ENCODE results near the gene GPC6. TPM values are rescaled to one million over a fixed set of nuclear protein-coding genes. Genes with fewer than 3 reads are reported as not detected.

GPC6 gene
- total RNA-seq, 6 donors from 2014 or later = 1.3 to 7.3 (median 3.4) TPM

DNA sequence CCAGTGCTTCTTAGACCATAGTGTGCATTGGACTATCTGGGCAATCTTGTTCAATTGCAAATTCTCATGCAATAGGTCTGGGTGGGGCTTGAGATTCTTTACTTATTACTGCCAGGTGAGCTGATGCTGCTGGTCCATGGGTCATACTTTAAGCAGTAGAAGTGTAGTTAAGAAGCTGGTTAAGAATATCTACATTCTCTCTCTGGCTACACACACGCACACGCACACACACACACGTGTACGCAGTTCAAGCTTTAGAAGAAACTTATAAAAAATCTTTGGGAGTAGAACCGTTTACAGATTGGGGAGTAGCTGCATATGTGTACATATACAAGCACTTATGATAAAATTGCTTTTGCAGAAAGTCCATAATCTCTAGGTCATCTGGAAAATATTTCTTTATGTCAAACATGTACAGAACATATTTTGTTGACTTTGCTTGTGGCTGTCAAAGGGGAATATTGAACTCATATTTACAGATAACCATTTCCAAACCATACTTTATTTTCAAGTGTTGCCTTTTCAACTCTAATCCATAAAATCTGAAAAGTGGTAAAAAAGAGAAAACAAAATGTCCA lies 99.7 kb downstream of the GPC6 start:
- no peak for DNase-seq
- Histone ChIP-seq H3K9me3 (no peaks in the 10 kb centered on the region), H3K4me3 (no peak overlapping the region), H3K27me3 (no peaks in the 10 kb centered on the region), H3K36me3 (no peaks in the 10 kb centered on the region), H3K4me1 (no peaks in the 10 kb centered on the region), H3K27ac (no peak overlapping the region)
- ATAC-seq (ENCODE audit: low FRiP score in 2 of 2) = no peak
- 74 to 76% methylated on average over 5 of the region's 5 CpGs for WGBS, 2 donors
- TF ChIP-seq, protein P1, sequence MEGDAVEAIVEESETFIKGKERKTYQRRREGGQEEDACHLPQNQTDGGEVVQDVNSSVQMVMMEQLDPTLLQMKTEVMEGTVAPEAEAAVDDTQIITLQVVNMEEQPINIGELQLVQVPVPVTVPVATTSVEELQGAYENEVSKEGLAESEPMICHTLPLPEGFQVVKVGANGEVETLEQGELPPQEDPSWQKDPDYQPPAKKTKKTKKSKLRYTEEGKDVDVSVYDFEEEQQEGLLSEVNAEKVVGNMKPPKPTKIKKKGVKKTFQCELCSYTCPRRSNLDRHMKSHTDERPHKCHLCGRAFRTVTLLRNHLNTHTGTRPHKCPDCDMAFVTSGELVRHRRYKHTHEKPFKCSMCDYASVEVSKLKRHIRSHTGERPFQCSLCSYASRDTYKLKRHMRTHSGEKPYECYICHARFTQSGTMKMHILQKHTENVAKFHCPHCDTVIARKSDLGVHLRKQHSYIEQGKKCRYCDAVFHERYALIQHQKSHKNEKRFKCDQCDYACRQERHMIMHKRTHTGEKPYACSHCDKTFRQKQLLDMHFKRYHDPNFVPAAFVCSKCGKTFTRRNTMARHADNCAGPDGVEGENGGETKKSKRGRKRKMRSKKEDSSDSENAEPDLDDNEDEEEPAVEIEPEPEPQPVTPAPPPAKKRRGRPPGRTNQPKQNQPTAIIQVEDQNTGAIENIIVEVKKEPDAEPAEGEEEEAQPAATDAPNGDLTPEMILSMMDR (IDR thresholded peaks at IDR 0.05) = no peak

DNA sequence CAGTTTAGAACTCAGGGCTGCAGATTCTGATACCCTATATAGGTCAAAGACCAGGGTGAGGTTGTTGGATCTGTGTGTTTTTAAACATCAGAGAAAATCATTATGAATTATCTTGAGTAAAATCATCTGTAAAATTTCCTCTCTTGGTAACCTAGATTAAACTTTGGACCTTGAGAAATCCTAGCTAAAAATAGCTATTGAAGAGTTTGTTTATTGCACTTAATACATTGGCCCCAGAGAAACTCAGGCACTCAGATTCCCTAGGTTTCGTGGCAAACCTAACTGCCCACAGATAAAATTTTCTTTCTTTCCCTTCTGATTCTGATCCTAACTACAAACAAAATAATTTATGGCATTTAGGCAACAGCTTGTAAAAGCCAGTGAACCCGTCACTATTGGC lies 102.3 kb downstream of the GPC6 start:
- WGBS, 2 donors = 41 to 56% methylated on average over 2 of the region's 2 CpGs
- no peak overlapping the region for H3K27ac ChIP-seq
- H3K4me3 ChIP-seq = no peak overlapping the region
- no peaks in the 10 kb centered on the region for H3K27me3 ChIP-seq
- ATAC-seq (ENCODE audit: low FRiP score in 2 of 2) (no peak), DNase-seq (no peak)
- H3K36me3 ChIP-seq = no peaks in the 10 kb centered on the region
- H3K9me3 ChIP-seq = no peaks in the 10 kb centered on the region
- TF ChIP-seq, protein P1 (IDR thresholded peaks at IDR 0.05) = no peak
- no peak for TF ChIP-seq EP300 (IDR thresholded peaks at IDR 0.05)
- TF ChIP-seq POLR2A (IDR thresholded peaks at IDR 0.05) = no peak
- no peak for TF ChIP-seq POLR2AphosphoS5 (IDR thresholded peaks at IDR 0.05)
- H3K4me1 ChIP-seq = no peaks in the 10 kb centered on the region

DNA sequence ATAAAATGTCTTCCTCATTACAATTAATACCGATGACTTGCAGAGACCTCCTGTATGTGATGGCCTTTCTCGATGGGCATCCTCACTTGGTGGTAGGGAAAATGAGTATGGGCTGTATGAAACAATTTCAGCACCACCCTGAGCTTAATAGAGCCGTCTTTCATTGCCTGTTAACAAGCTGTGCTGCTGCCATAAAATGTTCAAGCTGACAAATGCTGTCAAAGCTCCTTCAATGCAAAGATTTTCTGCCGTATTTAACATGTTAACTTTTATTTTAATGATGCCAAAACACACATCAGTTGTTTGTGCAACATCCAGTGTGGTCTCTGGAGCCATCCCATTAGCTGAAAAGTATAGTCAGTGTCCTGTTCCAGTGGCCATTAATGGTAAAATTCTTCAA lies 110.1 kb downstream of the GPC6 start:
- Histone ChIP-seq H3K27ac (no peak overlapping the region), H3K4me3 (no peak overlapping the region), H3K9me3 (peaks cover 0 to 3% (median 0%) of the 10 kb centered on the region in 4 donors), H3K4me1 (no peaks in the 10 kb centered on the region), H3K27me3 (no peaks in the 10 kb centered on the region), H3K36me3 (no peaks in the 10 kb centered on the region)
- no peak for ATAC-seq (ENCODE audit: low FRiP score in 2 of 2)
- TF ChIP-seq POLR2AphosphoS5 (IDR thresholded peaks at IDR 0.05) = no peak
- no peak for TF ChIP-seq POLR2A (IDR thresholded peaks at IDR 0.05)
- TF ChIP-seq EP300 (IDR thresholded peaks at IDR 0.05) = no peak
- TF ChIP-seq, protein P1 (IDR thresholded peaks at IDR 0.05) = no peak
- DNase-seq = no peak
- WGBS, 2 donors = 71 to 77% methylated on average over 4 of the region's 4 CpGs

DNA sequence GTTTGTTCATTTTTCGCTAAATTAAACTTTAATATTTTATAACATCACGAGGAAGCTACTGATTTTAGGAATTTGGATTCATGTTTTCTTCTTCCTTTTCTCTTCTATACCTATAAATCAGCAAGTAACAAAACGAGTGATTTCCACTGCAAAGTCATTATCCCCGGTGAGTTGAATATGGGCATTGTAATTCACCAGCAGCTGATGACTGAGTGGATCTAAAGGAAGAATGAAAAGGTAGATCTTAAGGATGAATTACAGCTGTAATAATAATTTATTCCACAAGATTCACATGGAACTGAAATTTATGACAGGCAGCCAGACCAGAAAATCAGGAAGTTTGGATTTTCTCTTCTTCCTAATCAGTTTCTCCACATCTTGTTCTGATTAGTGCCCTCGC lies 111.4 kb downstream of the GPC6 start:
- H3K27me3 ChIP-seq = no peaks in the 10 kb centered on the region
- H3K36me3 ChIP-seq = no peaks in the 10 kb centered on the region
- ATAC-seq (ENCODE audit: low FRiP score in 2 of 2) = no peak
- DNase-seq = no peak
- TF ChIP-seq, protein P1 (IDR thresholded peaks at IDR 0.05) = no peak
- TF ChIP-seq POLR2A (IDR thresholded peaks at IDR 0.05) (no peak), EP300 (IDR thresholded peaks at IDR 0.05) (no peak), POLR2AphosphoS5 (IDR thresholded peaks at IDR 0.05) (no peak)
- peaks cover 0 to 3% (median 0%) of the 10 kb centered on the region in 4 donors for H3K9me3 ChIP-seq
- no peak overlapping the region for H3K4me3 ChIP-seq
- no peak overlapping the region for H3K27ac ChIP-seq
- WGBS, 2 donors = 76% methylated on average over 5 of the region's 5 CpGs
- H3K4me1 ChIP-seq = no peaks in the 10 kb centered on the region

DNA sequence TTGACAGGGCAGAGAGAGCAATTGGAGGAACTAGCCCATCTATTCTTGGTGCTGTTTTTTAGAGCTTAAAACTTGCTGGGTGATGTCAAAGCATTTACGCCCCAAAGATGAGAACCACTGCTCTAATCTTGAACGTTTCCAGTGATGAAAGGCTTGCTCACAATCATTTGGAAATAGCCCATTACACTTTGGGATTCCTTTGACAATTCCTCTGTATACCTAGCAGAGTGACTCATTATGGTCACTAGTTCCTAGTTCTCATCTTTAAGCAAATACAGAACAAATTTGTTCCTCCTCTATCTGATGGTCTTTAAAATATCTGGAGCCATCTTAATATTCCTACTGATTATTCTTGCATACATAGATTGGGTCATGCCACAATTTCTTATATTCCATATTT lies 112.3 kb downstream of the GPC6 start:
- 84 to 87% methylated on average over 2 of the region's 2 CpGs for WGBS, 2 donors
- H3K36me3 ChIP-seq = no peaks in the 10 kb centered on the region
- H3K4me3 ChIP-seq = no peak overlapping the region
- H3K27ac ChIP-seq = no peak overlapping the region
- TF ChIP-seq, protein P1 (IDR thresholded peaks at IDR 0.05) = no peak
- no peak for TF ChIP-seq POLR2A (IDR thresholded peaks at IDR 0.05)
- TF ChIP-seq EP300 (IDR thresholded peaks at IDR 0.05) = no peak
- TF ChIP-seq POLR2AphosphoS5 (IDR thresholded peaks at IDR 0.05) = no peak
- ATAC-seq (ENCODE audit: low FRiP score in 2 of 2) (no peak), DNase-seq (no peak)
- H3K4me1 ChIP-seq = no peaks in the 10 kb centered on the region
- H3K9me3 ChIP-seq = peaks cover 0 to 3% (median 0%) of the 10 kb centered on the region in 4 donors
- H3K27me3 ChIP-seq = no peaks in the 10 kb centered on the region
